ENCODE data around the gene KARS1.

Gene KARS1

DNA sequence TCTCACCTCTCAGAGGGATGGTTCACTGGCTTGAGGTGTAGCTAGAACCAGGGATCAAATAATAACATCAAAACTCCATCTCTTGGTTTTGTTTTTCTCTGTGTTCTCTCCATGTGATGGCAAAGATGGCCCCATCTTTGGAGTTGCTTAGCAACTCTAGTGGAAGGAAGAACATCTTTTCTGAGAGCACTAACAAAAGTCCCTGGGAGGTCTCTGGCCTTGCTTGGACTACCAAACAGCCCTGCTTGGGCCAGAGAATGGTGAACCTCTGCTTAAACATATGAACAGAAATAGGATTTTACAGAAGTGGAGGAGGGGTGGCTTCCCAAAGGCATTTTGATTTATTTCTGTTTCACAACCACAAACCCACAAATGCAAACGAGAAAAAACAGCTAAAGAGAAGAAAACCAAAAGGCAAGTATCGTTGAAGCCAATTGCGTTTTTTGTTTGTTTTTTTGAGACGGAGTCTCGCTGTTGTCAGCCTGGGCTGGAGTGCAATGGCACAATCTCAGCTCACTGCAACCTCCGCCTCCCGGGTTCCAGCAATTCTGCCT lies 68.1 kb downstream of the KARS1 start:
- DNase-seq (ENCODE audit: low spot score): no peak

DNA sequence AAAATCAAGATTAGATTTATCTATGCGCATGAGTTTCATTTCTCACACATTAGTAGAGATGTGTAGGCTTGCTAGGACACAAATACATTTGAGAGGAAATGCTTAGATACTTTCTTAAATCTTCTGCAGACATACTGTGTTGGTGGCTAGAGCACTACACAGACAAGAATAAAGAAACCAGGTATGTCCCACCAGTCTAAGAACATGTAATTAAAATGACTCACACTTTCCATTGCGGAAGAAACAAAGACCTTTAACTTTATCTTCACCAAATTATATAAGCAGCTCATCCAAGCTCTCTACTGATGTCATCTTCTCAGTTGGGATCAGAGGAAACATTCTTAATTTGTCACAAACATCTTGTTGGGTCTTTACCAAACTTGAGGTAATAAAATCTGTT lies 68.7 kb downstream of the KARS1 start:
- no peak for DNase-seq (ENCODE audit: low spot score)

DNA sequence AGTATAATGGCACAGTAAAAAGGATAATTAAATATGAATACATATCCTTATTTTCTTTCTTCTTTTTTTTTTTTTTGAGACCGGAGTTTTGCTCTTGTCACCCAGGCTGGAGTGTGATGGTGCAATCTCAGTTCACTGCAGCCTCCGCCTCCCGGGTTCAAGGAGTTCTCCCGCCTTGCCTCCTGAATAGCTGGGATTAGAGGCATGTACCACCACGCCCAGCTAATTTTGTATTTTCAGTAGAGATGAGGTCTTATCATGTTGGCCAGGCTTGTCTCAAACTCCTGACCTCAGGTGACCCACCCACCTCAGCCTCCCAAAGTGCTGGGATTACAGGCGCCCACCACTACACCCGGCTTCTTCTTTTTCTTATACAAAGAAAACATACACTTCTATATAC lies 69.3 kb downstream of the KARS1 start:
- no peak for DNase-seq (ENCODE audit: low spot score)
